HL-60 (cell line): Measurements from ENCODE around the gene TMEM134.
"Not testable (repeated sequence)": the region's sequence is repeated elsewhere in the genome, so short reads cannot be mapped to it uniquely, and the experiment has no call there.

Experiments
- DNase-seq, 2 experiments: peaks; one replicate each; pipeline ENCODE4 v3.0.0-alpha.2; 2010 to 2020; ENCODE audit warnings: low read depth in 1 of 2, low spot score in 1 of 2
- H3K27ac ChIP-seq: fragments of 250-450 bp; sonication (Bioruptor Pico); replicated peaks from 2 replicates; pipeline ENCODE4 v1.5.1; 2020; ENCODE audit warnings: mild to moderate bottlenecking, moderate library complexity
- H3K27me3 ChIP-seq: fragments of 250-450 bp; sonication (Bioruptor Pico); 2 replicates; pipeline ENCODE4 v1.5.1; 2021; ENCODE audit warnings: mild to moderate bottlenecking, moderate library complexity; ENCODE audit not compliant: insufficient read depth, poor library complexity, severe bottlenecking
- H3K4me3 ChIP-seq: replicated peaks from 2 replicates; pipeline ENCODE4 v1.5.1; 2011; ENCODE audit warnings: mild to moderate bottlenecking, control low read depth, low read length; ENCODE audit not compliant: insufficient read depth
- GABPA ChIP-seq: IDR thresholded peaks from 2 replicates; pipeline ENCODE4 v1.6.1; 2012; ENCODE audit warnings: low read depth
- POLR2AphosphoS5 ChIP-seq: IDR thresholded peaks from 2 replicates; pipeline ENCODE4 v1.6.1; 2012; ENCODE audit warnings: low read depth
- REST ChIP-seq: IDR thresholded peaks from 2 replicates; pipeline ENCODE4 v1.6.1; 2012; ENCODE audit warnings: low read depth; ENCODE audit not compliant: insufficient replicate concordance
- SPI1 ChIP-seq: IDR thresholded peaks from 2 replicates; pipeline ENCODE4 v1.6.1; 2012; ENCODE audit warnings: low read depth, mild to moderate bottlenecking, borderline replicate concordance
- TF ChIP-seq, protein P1 (sequence below): IDR thresholded peaks from one replicate; pipeline ENCODE4 v1.5.1; 2011; ENCODE audit warnings: low read length, control low read depth, inconsistent platforms; ENCODE audit not compliant: insufficient read depth

The TMEM134 gene

DNA sequence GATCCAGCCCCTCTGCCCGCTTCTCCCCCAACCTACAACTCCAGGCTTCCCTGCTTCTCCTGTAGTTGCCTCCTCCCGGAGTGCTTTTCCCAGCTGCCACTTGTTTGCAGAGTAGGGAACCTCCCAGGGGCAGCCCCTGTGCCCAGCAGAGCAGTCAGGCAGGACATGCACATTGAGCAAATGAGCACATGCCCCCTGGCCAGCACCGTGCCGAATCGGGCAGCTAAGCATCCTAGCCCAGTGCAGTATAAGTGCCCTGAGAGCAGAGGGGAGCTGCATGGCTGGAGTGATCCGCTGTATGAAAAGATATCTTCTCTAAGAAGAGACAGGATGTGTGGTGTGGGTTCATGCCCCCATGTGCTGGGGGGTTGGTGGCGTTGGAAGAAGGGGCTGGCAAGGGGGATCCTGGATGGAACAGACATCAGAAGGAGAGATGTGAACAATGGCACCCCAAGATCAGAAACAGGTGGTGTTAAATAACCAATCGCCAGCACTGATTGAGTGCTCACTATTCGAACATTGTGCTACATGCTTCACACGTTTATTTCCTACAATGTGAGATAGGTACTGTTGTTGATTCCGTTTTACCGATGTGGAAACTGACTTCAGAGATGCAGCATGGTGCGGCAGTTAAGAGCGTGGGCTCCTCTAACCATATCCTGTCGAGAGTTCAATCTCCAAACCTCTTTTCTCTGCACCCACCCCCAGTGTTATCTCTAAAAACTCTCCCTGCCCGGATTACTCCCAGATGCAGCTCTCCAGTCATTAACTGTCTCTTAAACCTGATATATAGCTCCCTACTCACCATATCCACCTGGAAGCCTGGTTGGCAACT is 15.0 kb upstream of the TMEM134 start:
- no peak for DNase-seq
- Histone ChIP-seq H3K27me3 (no peaks in the 10 kb centered on the region), H3K4me3 (no peak overlapping the region), H3K27ac (no peak overlapping the region)
- no peak for TF ChIP-seq GABPA
- TF ChIP-seq, protein P1, sequence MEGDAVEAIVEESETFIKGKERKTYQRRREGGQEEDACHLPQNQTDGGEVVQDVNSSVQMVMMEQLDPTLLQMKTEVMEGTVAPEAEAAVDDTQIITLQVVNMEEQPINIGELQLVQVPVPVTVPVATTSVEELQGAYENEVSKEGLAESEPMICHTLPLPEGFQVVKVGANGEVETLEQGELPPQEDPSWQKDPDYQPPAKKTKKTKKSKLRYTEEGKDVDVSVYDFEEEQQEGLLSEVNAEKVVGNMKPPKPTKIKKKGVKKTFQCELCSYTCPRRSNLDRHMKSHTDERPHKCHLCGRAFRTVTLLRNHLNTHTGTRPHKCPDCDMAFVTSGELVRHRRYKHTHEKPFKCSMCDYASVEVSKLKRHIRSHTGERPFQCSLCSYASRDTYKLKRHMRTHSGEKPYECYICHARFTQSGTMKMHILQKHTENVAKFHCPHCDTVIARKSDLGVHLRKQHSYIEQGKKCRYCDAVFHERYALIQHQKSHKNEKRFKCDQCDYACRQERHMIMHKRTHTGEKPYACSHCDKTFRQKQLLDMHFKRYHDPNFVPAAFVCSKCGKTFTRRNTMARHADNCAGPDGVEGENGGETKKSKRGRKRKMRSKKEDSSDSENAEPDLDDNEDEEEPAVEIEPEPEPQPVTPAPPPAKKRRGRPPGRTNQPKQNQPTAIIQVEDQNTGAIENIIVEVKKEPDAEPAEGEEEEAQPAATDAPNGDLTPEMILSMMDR: no peak
- TF ChIP-seq REST: no peak
- no peak for TF ChIP-seq SPI1
- TF ChIP-seq POLR2AphosphoS5: no peak

- Histone ChIP-seq H3K4me3 (peak within 1 kb of the TSS; percentile 48), H3K27ac (peak within 1 kb of the TSS; percentile 66)
- TF ChIP-seq REST (peak; percentile 36), GABPA (no peak), SPI1 (no peak), POLR2AphosphoS5 (peak; percentile 68)
- TF ChIP-seq, protein P1: no peak
Measured at GRCh38 chr11:67482827-67483798, 14.1 kb upstream of the TMEM134 start, which contains the start of gene AIP. Gene AIP, plus strand, starts transcription at chr11:67483026. Its CDS starts 133 bp downstream, at chr11:67483159.

DNA sequence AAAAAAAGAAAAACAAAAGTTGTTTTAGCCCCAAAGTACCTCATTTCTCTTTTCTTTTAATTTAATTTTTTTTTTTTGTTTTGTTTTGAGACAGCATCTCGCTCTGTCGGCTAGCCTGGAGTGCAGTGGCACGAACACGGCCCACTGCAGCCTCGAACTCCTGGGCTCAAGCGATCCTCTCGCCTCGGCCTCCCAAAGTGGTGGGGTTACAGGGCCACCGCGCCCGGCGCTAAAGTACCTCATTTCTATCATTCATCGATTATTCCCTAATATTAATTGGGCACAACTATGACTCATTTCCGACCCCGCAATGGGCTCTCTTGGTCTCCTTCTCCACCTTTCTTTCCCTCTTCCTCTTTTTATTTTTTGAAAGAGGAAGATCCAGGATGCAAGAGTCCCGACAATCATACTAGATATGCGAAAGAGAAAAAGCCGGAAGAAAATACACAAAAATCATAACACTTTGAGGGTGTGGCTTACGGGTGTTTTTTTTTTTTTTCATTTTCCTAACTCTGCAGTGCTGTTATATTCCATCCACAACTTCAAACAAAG is 13.3 kb upstream of the TMEM134 start:
- peak in 1 of 2 experiments; percentile 57 for DNase-seq
- H3K27ac ChIP-seq: peak overlapping the region; percentile 66
- no peaks in the 10 kb centered on the region for H3K27me3 ChIP-seq
- peak overlapping the region; percentile 48 for H3K4me3 ChIP-seq
- no peak for TF ChIP-seq GABPA
- TF ChIP-seq REST: no peak
- peak; percentile 89; the same call in 1 of the 2 replicates for TF ChIP-seq SPI1
- TF ChIP-seq POLR2AphosphoS5: no peak

More at GRCh38 chr11:67482827-67483798, 14.1 kb upstream of the TMEM134 start, which contains the start of gene AIP:
- no peaks in the 10 kb centered on the region for H3K27me3 ChIP-seq
- peak; percentile 98 to 99 for DNase-seq

- not testable (repeated sequence) for H3K27ac ChIP-seq
Measured at GRCh38 chr11:67477344-67478050, 8.4 kb upstream of the TMEM134 start.

GRCh38 chr11:67476692-67477091 is 7.6 kb upstream of the TMEM134 start:
- H3K4me3 ChIP-seq, H3K27me3 ChIP-seq, H3K27ac ChIP-seq, DNase-seq: not testable (repeated sequence)

More at GRCh38 chr11:67477344-67478050, 8.4 kb upstream of the TMEM134 start:
- DNase-seq, H3K27me3 ChIP-seq, H3K4me3 ChIP-seq: not testable (repeated sequence)
